HEK293T (cell line): ENCODE data around the gene SCRN2.

Source experiments
- ARNT ChIP-seq: fragments of 450-650 bp; IDR thresholded peaks from 2 replicates; pipeline ENCODE4 v1.6.1; 2017; ENCODE audit warnings: mild to moderate bottlenecking
- SP1 ChIP-seq: fragments of 450-650 bp; IDR thresholded peaks from 2 replicates; pipeline ENCODE4 v1.6.1; 2017
- TARDBP ChIP-seq: fragments of 450-650 bp; IDR thresholded peaks from 2 replicates; pipeline ENCODE4 v1.6.1; 2016
- ZNF384 ChIP-seq: fragments of 450-650 bp; IDR thresholded peaks from 2 replicates; pipeline ENCODE4 v1.6.1; 2016

DNA sequence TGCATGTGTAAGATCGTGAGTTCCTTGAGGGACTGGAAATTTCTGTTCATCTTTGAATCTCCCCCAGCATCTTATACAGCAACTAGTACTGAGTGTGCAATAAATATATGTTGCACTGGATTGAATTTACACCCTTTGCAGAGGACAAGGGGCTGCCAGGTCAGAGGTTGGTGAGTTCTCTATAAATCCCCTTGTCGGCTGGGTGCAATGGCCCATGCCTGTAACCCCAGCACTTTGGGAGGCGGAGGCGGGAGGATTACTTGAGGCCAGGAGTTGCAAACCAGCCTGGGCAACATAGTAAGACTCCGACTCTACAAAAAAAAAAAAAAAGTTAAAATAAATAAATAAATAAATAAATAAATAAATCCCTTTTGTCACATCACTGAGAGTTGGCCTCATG, 19.3 kb upstream of the SCRN2 start:
- no peak for TF ChIP-seq TARDBP
- no peak for TF ChIP-seq ARNT
- no peak for TF ChIP-seq SP1
- no peak for TF ChIP-seq ZNF384
